AG09309 (cell line): ENCODE measurements around the gene ZRANB1.

Experiments used
- DNase-seq: peaks from one replicate; pipeline ENCODE4 v3.0.0-alpha.2; 2010; ENCODE audit warnings: low read depth
- H3K4me3 ChIP-seq: 2 replicates; pipeline ENCODE4 v1.5.1; 2011; ENCODE audit warnings: mild to moderate bottlenecking, low read depth, low read length, moderate library complexity; ENCODE audit not compliant: control insufficient read depth
- TF ChIP-seq, protein P1 (sequence below): IDR thresholded peaks from 2 replicates; pipeline ENCODE4 v1.5.1; 2011; ENCODE audit warnings: mild to moderate bottlenecking, low read depth, low read length, inconsistent platforms; ENCODE audit not compliant: insufficient read depth, control insufficient read depth; ENCODE audit errors: missing control alignments

ZRANB1 gene

DNA sequence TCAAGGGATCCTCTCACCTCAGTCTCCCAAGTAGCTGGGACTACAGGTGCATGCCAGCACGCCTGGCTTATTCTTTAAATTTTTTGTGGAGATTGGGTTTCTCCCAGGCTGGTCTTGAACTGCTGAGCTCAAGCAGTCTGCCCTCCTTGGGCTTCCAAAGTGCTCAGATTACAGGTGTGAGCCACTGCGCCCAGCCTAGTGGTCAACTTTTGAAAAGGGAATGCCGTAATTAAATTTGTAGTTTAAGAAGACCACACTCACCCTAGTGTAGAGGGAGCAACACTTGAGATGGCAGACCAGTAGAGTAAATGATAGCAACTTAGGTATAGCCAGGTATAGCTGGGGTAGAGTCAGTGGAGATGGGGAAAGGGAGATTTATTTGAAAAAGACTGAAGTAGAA lies 17.6 kb downstream of the ZRANB1 start:
- H3K4me3 ChIP-seq, result no peak overlapping the region
- TF ChIP-seq, protein P1, sequence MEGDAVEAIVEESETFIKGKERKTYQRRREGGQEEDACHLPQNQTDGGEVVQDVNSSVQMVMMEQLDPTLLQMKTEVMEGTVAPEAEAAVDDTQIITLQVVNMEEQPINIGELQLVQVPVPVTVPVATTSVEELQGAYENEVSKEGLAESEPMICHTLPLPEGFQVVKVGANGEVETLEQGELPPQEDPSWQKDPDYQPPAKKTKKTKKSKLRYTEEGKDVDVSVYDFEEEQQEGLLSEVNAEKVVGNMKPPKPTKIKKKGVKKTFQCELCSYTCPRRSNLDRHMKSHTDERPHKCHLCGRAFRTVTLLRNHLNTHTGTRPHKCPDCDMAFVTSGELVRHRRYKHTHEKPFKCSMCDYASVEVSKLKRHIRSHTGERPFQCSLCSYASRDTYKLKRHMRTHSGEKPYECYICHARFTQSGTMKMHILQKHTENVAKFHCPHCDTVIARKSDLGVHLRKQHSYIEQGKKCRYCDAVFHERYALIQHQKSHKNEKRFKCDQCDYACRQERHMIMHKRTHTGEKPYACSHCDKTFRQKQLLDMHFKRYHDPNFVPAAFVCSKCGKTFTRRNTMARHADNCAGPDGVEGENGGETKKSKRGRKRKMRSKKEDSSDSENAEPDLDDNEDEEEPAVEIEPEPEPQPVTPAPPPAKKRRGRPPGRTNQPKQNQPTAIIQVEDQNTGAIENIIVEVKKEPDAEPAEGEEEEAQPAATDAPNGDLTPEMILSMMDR, result no peak
- no peak for DNase-seq

DNA sequence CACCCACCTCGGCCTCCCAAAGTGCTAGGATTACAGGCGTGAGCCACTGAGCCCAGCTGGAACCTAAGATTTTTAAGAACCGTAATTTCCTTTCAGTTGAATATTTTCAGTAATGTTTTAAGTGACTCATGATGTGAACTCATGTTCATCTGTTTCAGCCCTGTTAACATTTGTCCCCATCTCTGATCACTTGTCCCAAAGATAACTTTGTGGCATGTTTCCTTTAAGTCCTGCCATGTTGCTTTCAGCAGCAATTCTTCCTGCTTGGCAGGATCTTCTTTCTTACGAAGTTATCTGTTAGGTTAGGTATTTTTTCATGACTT lies 19.3 kb downstream of the ZRANB1 start:
- TF ChIP-seq, protein P1, result no peak
- no peak overlapping the region for H3K4me3 ChIP-seq
- no peak for DNase-seq

DNA sequence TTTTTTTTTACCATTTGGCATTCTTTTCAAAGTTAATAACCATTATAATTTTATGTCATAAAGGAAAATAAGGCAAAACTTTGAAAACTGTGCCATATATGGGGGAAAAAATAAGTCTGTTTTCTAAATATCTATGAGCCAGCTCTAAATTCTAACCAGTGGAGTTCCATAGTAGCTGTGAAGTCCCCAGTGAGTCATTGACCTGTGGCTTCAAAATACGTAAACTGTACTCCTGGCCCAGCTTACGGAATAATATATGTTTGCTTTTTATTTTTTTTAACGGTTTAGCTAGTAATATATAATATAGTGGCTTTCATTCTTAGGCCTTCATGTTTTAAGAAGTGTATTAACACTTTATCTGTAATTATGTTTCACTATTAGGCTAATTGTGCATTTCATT lies 20.5 kb downstream of the ZRANB1 start:
- TF ChIP-seq, protein P1, result no peak
- no peak overlapping the region for H3K4me3 ChIP-seq
- DNase-seq, result no peak

DNA sequence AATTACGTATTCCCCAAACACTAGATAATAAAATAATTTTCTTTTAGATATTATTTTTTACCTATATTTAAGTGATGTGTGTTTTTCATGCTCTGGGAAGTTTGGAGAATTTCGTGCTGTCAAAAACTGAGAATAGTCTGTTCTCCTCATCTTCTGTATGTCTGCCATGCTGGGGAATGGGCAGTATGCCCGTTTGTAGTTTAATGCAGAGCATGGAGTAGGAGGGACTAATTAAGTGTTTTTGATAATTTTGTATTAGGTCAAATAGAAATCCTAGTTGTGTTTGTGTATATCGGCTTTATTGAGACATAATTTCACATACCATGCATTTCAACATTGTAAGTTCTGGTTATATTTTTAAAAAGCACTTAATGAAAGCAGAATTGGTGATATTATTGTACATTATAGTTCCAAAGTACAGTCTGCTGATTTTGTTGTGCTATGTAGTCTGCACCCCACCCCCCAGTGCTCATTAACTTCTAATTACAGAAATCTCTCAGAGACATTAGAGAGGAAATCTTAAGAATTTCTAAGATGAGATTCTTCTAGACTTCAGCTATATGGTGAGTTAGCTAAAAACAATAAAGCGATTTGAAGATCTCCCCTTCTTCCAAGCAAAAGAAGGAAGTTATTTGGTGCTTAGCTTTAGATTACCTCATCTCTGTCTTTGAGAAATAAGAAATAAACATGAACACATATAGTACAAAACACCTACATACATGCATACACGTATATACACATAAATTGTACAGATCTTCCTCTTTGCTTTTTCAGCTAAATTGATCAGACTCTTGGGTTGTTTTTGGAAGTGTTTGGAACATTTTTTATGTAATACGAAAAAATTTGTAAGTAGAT lies 22.2 kb downstream of the ZRANB1 start:
- no peak for DNase-seq
- no peak overlapping the region for H3K4me3 ChIP-seq
- TF ChIP-seq, protein P1, result no peak

DNA sequence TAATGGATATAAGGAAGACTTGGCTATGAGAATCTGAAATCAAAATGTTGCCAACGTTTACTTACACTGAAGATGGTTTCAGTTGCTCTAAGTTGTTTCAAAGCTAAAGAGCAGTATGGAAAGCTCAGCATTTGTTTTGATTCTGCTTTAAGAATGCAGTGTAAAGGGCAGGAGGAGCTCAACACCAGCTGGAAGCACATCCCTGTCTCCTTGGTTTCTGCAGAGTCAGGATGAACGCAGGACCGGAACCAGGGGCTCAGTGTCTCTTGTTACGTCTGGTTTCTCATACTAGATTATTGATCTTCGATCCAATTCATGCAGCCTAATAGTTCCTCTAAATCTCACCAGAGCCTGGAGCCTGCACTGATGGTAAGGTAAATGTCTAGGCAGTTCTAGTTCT lies 24.1 kb downstream of the ZRANB1 start:
- no peak overlapping the region for H3K4me3 ChIP-seq
- DNase-seq, result no peak
- TF ChIP-seq, protein P1, result no peak

DNA sequence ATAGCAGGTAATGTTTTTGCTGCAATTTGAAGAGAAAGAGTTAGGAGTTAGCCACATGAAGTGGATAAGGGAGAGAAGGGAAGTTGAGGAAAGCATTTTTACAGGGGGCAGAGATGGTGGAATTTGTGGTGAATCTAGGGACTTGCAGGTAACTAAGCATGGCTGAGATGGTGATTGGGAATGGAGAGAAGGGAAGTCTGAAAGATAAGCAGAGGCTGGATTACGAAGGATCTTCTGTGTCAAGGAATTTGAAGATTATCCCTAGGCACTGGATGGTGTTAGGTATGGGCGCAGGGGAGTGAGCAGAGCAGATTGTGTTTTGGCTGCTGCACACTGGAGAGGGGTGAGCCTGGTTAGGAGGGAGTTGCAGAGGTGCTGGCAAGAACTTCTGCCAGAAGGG lies 25.3 kb downstream of the ZRANB1 start:
- TF ChIP-seq, protein P1, result no peak
- DNase-seq, result no peak

More for the DNA sequence above, 25.3 kb downstream of the ZRANB1 start:
- H3K4me3 ChIP-seq, result no peak overlapping the region
